ENCODE measurements around the gene PCA3. TPM values are rescaled to one million over a fixed set of nuclear protein-coding genes. Genes with fewer than 3 reads are reported as not detected.

The PCA3 gene
- polyA plus RNA-seq, 3 donors = 0.83 to 2.5 (median 0.92) TPM

DNA sequence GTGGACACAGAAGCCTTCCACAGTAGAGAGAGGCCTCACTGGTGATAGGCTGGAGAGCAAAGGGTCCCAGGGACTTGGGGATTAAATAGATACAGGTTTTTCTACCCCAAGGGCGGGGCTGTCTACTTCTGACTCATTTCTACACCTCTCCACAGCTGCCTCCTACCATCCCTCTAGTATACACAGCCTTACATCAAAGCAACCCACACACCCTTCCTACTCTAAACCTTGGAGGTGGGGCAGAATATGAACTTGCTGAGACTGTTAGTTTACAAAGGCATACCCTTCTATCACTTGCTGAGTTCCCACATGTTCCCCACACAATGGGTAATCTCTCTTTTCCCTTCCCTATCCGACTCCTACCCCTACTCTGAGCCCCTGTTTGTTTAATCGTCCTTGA, 19.9 kb upstream of the PCA3 start:
- DNase-seq (ENCODE audit: extremely low read depth in 1 of 11, low read depth in 9 of 11, low spot score in 4 of 11) = no peak

DNA sequence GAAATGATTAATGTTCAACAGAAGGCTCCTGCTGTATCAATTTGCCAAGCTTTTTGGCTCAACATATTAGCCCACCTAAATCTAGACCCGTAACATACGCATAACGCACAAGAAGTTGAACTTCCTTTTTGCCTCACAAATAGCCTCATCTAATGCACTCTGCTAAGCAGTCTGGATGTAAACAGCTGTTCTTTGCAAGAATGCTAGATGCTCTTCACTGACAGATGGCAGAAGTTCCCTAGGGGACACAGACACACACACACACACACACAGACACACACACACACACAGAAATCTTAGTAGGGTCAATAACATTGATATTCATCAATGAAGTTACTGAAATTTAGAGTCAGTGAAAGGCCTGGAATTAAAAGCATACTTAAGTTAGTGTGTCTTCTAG, 13.2 kb upstream of the PCA3 start:
- DNase-seq (ENCODE audit: extremely low read depth in 1 of 11, low read depth in 9 of 11, low spot score in 4 of 11) = peak in 1 of 11 donors; percentile 7

DNA sequence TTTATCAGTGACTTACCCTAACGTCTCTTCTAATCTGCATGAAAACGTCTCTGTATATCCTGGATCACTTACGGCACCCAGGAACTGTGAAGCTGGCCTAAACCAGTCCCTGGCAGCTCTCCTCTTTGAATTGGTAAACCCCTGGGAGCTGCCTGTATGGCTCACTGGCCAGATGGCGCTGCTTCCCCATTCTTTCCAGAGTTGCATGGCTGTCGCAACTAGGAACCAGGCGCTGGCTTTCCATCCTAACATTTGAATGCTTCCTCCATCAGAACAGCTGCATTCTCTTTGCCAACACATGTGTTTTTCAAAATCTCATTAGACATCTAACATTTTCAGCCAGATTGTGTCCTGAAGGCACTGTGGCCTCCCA, 8.0 kb upstream of the PCA3 start:
- DNase-seq (ENCODE audit: extremely low read depth in 1 of 11, low read depth in 9 of 11, low spot score in 4 of 11) = no peak

DNA sequence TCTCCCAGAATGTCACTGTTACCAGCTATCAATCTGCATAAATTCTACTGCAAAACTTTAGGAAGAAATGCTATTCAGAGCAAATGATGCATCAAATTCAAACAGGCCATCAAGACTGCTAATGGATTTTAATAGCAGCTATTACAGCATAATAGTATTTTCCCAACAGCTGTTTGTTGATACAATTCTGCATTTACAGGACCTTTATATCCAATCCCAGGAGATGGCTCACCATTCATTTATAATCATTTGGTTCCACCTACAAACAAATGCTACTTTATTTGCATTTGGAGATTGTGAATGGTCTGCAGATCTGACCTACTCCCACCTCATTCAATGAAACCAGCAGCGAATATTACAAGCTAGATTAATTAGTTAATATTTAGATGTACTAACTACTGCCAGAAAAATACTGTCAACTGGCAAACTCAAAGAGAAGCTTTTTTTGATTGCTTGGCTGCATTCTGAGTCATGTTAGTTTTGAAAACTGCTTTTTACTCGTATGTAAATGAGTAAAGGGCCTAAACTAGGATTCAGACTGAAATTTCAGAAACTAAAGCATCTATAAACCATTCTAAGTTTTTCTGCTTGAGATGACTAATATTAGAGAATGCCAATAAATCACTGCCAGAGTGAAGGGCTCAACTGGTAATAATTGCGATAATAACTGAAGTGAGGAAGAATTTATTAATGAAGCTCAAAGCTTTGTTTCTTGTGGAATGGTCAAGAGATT, 7.1 kb upstream of the PCA3 start:
- no peak for DNase-seq (ENCODE audit: extremely low read depth in 1 of 11, low read depth in 9 of 11, low spot score in 4 of 11)

DNA sequence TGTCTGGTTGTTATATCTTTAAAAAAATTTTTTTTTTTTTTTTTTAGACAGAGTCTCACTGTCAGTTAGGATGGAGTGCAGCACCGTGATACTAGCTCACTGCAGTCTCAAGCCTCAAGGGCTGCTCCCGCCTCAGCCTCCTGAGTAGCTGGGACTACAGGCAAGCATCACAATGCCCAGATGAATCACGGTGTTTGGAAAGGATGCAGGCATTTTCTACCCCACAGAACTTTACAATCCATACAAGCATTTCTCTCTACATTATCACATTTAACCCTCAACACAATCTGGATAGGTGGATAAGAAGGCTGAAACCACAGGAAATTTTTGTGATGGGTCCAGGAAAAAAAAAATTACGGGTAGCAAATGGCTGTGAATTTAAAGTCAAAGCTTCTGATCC, 5.8 kb upstream of the PCA3 start:
- DNase-seq (ENCODE audit: extremely low read depth in 1 of 11, low read depth in 9 of 11, low spot score in 4 of 11) = no peak

DNA sequence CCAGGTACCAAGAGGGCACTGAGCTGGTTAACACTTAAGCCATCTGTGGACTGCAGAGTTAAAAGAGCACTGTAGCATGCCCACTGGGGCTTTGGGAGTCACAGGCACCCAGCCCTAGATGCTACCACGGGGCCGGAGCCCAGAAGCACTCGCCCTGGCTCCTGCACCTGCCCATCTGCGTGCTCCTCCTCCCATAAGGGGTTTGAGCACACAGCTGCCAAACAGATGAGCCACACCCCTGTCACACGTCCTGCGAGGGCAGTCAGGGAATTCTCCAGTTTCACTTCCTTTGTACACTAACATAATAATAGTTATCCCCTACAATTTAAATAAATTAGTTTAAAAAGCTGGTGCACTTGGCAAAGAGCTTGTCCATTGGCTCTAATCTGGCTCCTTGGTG, 4.5 kb upstream of the PCA3 start:
- DNase-seq (ENCODE audit: extremely low read depth in 1 of 11, low read depth in 9 of 11, low spot score in 4 of 11) = no peak

DNA sequence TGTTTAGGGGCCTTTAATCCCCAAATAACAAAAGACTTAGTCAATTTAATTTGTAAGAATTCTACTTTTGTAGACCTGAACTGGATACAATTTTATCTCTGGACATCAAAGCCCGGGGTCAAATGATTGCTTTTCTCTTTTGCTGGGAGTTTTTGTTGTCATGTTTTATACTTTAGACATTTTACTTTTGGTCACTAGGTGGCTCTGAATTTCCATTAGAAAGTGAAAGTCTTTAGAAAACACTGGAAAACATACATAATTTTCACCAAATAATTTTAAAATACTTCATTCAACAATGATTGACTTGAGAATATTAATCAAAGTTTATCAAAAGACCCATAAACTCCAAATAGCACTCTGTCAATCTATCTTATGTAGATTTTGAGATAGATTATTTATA, 2.8 kb upstream of the PCA3 start:
- no peak for DNase-seq (ENCODE audit: extremely low read depth in 1 of 11, low read depth in 9 of 11, low spot score in 4 of 11)

DNA sequence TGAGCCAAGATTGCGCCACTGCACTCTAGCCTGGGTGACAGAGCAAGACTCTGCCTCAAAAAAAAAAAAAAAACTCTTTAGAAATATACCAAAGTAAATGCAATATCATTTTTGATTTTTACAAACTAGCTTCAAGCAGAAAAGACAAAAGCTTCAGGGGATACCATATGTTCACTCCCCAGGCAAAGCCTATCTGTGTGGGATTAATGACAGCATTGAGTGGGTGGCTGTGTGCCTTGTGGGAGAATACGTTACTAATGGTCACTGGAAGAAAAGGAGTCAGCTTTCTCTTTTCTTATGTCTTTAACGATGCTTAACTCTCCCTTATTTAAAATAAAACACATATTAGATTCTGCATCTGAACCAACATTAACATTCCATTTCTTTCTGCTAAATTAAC, 1.9 kb downstream of the PCA3 start:
- DNase-seq (ENCODE audit: extremely low read depth in 1 of 11, low read depth in 9 of 11, low spot score in 4 of 11) = no peak

DNA sequence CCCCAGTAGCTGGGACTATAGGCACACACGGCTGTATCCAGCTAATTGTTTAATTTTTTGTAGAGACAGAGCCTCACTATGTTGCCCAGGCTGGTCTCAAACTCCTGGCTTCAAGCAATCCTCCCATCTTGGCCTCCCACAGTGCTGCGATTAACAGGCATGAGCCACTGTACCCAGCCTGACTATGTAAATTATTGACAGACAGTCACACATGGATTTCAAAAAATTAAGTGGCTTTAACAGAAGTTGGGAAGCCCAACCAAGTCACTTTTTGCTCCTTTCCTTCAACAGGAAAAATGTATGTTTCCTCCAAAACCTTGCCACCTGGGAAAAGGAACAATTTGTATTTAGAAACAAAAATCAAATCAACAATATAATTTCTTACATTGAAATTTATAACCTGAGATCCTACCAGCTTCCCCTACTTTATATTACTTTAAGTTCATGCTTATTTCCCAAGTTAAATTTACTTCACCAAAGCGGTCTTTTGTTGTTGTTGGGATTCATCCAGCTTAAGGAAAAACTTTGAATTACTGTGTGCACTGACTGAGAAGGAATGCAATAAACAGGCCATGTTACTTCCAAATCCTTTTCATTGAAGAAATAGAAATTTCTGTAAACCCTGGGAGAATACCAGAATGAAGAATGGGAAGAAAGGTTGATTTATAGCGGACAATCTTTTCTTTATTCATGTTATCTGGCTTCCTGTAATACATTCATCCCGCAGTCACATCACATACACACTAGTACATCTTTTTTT, 8.6 kb downstream of the PCA3 start:
- DNase-seq (ENCODE audit: extremely low read depth in 1 of 11, low read depth in 9 of 11, low spot score in 4 of 11) = peak in 10 of 11 donors; percentile 13 to 76 (median 48)

DNA sequence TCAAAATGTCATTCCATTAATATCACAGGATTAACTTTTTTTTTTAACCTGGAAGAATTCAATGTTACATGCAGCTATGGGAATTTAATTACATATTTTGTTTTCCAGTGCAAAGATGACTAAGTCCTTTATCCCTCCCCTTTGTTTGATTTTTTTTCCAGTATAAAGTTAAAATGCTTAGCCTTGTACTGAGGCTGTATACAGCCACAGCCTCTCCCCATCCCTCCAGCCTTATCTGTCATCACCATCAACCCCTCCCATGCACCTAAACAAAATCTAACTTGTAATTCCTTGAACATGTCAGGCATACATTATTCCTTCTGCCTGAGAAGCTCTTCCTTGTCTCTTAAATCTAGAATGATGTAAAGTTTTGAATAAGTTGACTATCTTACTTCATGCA, 20.6 kb downstream of the PCA3 start:
- no peak for DNase-seq (ENCODE audit: extremely low read depth in 1 of 11, low read depth in 9 of 11, low spot score in 4 of 11)

DNA sequence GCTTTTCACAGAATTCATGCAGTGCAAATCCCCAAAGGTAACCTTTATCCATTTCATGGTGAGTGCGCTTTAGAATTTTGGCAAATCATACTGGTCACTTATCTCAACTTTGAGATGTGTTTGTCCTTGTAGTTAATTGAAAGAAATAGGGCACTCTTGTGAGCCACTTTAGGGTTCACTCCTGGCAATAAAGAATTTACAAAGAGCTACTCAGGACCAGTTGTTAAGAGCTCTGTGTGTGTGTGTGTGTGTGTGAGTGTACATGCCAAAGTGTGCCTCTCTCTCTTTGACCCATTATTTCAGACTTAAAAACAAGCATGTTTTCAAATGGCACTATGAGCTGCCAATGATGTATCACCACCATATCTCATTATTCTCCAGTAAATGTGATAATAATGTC, 21.3 kb downstream of the PCA3 start:
- DNase-seq (ENCODE audit: extremely low read depth in 1 of 11, low read depth in 9 of 11, low spot score in 4 of 11) = no peak

DNA sequence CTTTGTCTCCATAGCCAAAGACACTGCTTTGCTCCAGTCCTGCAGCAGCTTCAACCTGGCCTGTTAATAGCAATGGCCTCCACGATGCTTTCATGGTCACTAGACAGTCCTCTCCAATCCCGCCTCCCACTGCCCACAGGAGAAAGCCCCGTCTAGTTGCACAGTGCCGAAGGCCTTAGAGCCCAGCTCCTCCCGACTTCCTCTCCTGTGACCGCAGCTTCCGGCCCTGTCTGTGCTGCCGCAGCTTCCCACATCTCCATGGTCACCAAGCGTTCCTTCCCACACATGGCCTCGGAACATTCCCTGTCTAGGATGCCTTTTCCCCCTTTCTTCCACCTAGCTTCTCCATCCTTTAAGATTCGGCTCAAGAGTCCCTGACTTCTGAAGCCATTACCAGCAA, 23.4 kb downstream of the PCA3 start:
- DNase-seq (ENCODE audit: extremely low read depth in 1 of 11, low read depth in 9 of 11, low spot score in 4 of 11) = no peak

DNA sequence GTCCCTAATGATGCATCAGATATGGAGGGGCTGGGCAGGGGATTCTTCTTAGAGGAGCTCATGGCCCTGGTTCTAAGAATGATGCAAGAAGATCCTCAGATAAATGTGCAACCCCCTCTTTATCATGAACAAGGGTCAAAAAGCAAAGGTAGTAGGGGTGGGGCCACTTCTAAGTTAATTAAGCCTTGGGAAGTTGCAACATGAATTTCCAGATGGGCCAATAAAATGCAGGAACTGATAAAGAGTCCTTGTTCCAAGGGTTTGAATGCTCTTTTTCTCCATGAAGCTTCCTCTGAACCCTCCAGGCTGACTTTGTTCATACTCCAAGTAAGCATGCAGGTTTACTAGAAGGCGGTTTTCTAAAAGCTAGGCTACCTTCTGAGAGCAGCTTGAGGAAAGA, 25.6 kb downstream of the PCA3 start:
- DNase-seq (ENCODE audit: extremely low read depth in 1 of 11, low read depth in 9 of 11, low spot score in 4 of 11) = no peak

DNA sequence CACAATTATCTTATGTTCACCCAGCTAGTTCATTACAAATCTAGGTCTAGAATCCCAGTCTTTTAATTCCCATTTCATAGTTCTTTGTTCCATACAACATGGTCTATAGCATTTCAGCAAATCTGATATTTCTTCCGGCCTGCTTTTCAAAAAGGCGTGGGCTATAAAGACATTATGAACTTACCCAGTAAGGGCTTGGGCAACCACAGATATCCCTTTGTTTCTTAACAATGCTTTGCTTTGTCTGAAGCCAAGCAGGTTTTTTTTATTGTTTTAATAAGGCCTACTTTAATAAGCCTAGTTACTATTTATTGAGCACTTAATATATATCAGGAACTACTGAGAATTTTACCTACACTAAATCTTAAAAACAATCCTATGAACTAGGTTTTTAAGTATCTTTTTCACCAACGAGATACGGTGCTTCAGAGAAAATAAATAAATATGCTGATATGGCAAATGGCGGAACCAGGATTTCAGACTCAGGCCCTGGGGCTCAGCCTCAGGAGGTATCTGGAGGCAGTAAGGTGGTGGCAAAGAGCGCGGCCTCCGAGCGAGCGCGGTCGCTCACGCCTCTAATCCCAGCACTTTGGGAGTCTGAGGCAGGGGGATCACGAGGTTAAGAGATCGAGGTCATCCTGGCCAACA, 29.7 kb downstream of the PCA3 start:
- no peak for DNase-seq (ENCODE audit: extremely low read depth in 1 of 11, low read depth in 9 of 11, low spot score in 4 of 11)

DNA sequence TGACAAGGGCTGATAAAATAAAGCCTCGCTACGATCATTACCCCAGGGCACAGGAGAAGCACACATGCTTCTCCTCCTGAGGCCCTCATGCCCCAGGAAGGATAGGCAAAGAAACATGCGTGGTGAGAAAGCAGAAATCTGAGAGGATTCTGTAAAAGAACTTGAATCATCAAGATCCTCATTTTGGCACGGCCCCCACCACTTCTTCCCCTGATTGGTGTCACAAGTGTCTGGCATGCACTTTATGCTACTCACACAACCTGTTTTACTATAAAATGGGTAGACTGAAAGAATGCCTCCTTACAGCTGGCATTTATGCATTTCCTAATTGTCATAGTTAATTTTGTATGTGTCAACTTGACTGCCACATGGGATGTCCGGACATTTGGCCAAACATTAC, 32.1 kb downstream of the PCA3 start:
- DNase-seq (ENCODE audit: extremely low read depth in 1 of 11, low read depth in 9 of 11, low spot score in 4 of 11) = no peak

DNA sequence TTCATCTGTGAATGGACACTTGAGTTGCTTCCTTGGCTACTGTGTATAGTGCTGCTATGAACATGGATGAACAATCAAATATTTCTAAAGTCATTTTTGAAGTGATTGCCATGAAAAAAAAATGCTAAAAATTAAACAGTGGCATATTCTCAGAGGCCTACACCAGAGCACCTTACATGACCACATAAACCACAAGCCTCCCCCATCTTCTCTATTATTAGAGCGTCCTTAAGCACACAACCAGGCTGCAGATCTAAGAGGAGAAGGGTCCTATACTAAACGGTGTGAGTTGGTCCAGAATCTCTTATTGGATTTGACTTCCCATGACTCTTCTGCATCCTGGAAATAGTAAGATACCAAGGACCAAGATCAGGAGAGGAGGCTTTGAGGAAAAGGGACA, 34.3 kb downstream of the PCA3 start:
- DNase-seq (ENCODE audit: extremely low read depth in 1 of 11, low read depth in 9 of 11, low spot score in 4 of 11) = no peak

DNA sequence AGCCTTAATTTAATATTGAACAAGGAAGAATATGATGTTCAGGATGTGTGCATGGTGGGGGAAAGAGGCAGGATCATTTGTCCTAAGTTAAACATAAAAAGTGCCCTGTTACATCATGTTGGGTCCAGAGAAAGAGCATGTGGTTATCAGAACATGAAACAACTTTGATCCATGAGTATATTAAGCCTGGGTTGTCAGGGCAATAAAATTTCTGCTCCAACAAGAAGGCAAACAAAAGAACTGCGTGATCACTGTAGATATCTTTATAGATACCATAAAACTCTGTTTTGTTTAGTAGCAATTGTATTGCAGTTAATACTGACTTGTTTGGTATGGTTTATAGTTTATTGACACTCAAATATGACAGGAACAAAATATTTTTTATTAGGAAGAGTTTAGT, 35.2 kb downstream of the PCA3 start:
- no peak for DNase-seq (ENCODE audit: extremely low read depth in 1 of 11, low read depth in 9 of 11, low spot score in 4 of 11)

DNA sequence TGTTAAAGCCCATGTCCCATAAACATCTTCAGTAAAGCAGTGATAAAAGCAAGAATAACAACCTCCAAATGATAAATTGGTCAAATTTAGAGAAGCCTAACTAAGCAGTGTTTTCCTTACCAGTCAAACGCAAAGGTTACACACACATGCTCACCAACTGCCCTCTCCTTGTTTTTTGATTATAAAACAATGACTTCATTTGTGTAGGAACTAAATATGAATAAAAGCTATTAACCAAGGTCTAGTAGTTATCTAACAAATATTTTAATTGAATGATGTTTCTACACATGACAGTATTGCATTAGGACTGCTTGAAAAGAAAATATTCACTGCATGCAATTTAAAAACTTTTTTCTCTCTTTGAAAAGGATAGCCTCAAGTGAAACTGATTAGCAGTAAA, 36.7 kb downstream of the PCA3 start:
- no peak for DNase-seq (ENCODE audit: extremely low read depth in 1 of 11, low read depth in 9 of 11, low spot score in 4 of 11)

DNA sequence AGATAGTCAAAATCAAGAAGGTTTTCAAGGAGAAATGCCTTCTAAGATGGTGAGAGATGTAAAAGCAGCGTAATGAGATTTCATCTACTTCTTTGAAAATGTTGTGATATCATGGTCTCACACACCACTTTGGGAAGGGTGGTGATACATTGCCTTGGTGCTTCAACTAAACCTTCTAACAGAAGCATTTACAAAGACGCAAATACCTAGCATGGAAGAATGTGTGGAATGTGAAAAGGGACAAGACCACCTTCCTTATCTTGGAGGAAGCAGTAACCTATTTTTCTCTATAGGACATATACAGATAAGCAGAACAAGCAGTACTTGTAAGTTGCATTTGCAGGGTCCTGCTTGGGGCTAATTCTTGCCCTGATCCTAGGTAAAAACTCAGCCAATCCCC, 38.8 kb downstream of the PCA3 start:
- DNase-seq (ENCODE audit: extremely low read depth in 1 of 11, low read depth in 9 of 11, low spot score in 4 of 11) = no peak

DNA sequence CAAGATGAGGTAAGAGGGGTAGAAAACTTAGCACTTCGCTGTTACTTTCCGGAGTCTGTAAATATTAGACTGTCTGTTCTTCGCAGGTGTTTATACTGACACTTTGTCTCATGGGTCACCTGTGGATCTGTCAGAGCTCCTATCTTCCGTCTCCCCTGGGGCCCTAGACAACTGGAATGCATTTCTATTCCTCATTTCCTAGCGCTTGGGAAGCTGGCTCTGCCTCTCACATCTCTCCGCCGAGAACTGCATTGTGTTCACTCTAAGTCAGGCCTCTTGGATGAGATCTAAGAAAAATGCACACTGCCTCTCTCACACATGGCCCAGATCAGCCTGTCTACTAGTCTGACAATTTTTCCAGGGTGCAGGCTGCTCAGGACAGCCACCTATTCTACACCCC, 39.5 kb downstream of the PCA3 start:
- no peak for DNase-seq (ENCODE audit: extremely low read depth in 1 of 11, low read depth in 9 of 11, low spot score in 4 of 11)

DNA sequence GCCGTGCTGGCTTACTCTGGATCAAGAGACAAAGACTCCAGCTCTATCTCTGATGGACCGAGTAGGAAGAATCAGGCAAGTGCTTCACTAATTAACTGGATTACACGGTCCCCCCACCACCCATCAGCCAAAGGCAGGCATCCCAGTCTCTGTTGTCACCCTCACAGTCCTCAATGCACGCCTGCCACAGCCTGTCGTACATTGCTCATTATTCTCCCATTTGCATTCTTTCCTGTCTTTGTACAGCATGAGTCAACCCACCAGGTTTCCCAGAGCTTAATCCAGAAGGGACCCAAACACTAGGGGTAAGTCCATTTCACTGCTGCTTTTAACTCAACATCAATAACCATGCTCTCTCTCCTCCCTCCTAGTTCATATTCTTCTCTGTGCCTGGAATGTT, 44.4 kb downstream of the PCA3 start:
- no peak for DNase-seq (ENCODE audit: extremely low read depth in 1 of 11, low read depth in 9 of 11, low spot score in 4 of 11)
